Endothelial cell of umbilical vein (primary cell): ENCODE measurements around the gene ZNF207. TPM values are rescaled to one million over a fixed set of nuclear protein-coding genes. Genes with fewer than 3 reads are reported as not detected.

ENCODE experiments used
- BruUV-seq: library from RNA; stranded (reverse); fragments of 400-500 nt; replicated peaks from 2 replicates; lab custom pipeline; 2021; lab: Mats Ljungman, UMichigan
- CTCF ChIA-PET: fragments of 300-600, 350-600 bp; sonication (Branson Sonifier 250); formaldehyde crosslinking; loops from one replicate; lab custom pipeline; 2021; ENCODE audit warnings: antibody characterized with exemption, inconsistent platforms; lab: Charles Lee
- POLR2A ChIA-PET: fragments of 300-600, 350-600 bp; sonication (Branson Sonifier 250); formaldehyde crosslinking; loops from one replicate; lab custom pipeline; 2021; ENCODE audit warnings: antibody characterized with exemption, inconsistent platforms; lab: Charles Lee
- DNase-seq: peaks from one replicate; pipeline ENCODE4 v3.0.0-alpha.2; 2011; ENCODE audit warnings: low read depth, low spot score
- FAIRE-seq: peaks from 2 replicates; lab custom pipeline; 2011; peaks lifted over from hg19 to GRCh38; lab: Jason Lieb, UNC
- H2AFZ ChIP-seq: 2 replicates; pipeline ENCODE4 v1.6.0; 2012; ENCODE audit warnings: low read depth, low read length, control low read depth, inconsistent platforms
- H3K27ac ChIP-seq: 2 replicates; pipeline ENCODE4 v1.5.1; 2011; ENCODE audit warnings: low read depth, mild to moderate bottlenecking, control low read depth, low read length, moderate library complexity; ENCODE audit not compliant: insufficient read depth
- H3K27me3 ChIP-seq, 2 experiments: 2 replicates each; pipeline versions ENCODE4 v1.6.0 to v1.6.1; 2011; ENCODE audit warnings: low read length in 2 of 2, mixed read lengths in 1 of 2; ENCODE audit not compliant: control insufficient read depth in 2 of 2, insufficient read depth in 2 of 2
- H3K36me3 ChIP-seq, 2 experiments: 2 replicates in 1 of 2; 3 replicates in 1 of 2; pipeline ENCODE4 v1.5.1; 2011; ENCODE audit warnings: low read length in 2 of 2, mild to moderate bottlenecking in 1 of 2, moderate library complexity in 1 of 2; ENCODE audit not compliant: control insufficient read depth in 2 of 2, insufficient read depth in 2 of 2; ENCODE audit errors: extremely low read depth in 1 of 2
- H3K4me1 ChIP-seq: 3 replicates; pipeline ENCODE4 v1.5.1; 2011; ENCODE audit warnings: mild to moderate bottlenecking, low read length; ENCODE audit not compliant: control insufficient read depth, insufficient read depth; ENCODE audit errors: extremely low read depth
- H3K4me2 ChIP-seq: 2 replicates; pipeline ENCODE4 v1.6.1; 2011; ENCODE audit warnings: low read length, control low read depth, mixed read lengths; ENCODE audit not compliant: insufficient read depth
- H3K4me3 ChIP-seq, 3 experiments: fragments of 200-600 bp in 1 of 3; sonication (generic), shearing (Covaris generic) in 1 of 3; replicated peaks in 1 of 3; 2 replicates each; pipeline ENCODE4 v1.5.1; 2011 to 2016; ENCODE audit warnings: control low read depth in 3 of 3, low read length in 3 of 3, mild to moderate bottlenecking in 2 of 3, inconsistent platforms in 1 of 3, low read depth in 1 of 3, moderate library complexity in 1 of 3; ENCODE audit not compliant: insufficient read depth in 1 of 3
- H3K79me2 ChIP-seq: 2 replicates; pipeline ENCODE4 v1.6.0; 2012; ENCODE audit warnings: low read length, inconsistent platforms; ENCODE audit not compliant: control insufficient read depth, insufficient read depth
- H3K9ac ChIP-seq: replicated peaks from 2 replicates; pipeline ENCODE3; 2011; ENCODE audit warnings: low read length, control low read depth; ENCODE audit not compliant: insufficient read depth; ENCODE audit errors: extremely low read depth
- H3K9me1 ChIP-seq: replicated peaks from 3 replicates; pipeline ENCODE4 v1.6.0; 2011; ENCODE audit warnings: mild to moderate bottlenecking, low read length; ENCODE audit not compliant: control insufficient read depth, insufficient read depth; ENCODE audit errors: extremely low read depth
- H3K9me3 ChIP-seq: replicated peaks from 2 replicates; pipeline ENCODE4 v1.5.1; 2012; ENCODE audit warnings: low read length, inconsistent platforms; ENCODE audit not compliant: control insufficient read depth, insufficient read depth
- H4K20me1 ChIP-seq: replicated peaks from 2 replicates; pipeline ENCODE3; 2011; ENCODE audit warnings: mild to moderate bottlenecking, low read length; ENCODE audit not compliant: control insufficient read depth, insufficient read depth; ENCODE audit errors: extremely low read depth
- CTCF ChIP-seq, 2 donors: IDR thresholded peaks; 1 replicate in 1 of 2; 2 replicates in 1 of 2; pipeline ENCODE4 v1.5.1; 2011; ENCODE audit warnings: low read length in 2 of 2, mild to moderate bottlenecking in 2 of 2, moderate library complexity in 2 of 2, control low read depth in 1 of 2, inconsistent platforms in 1 of 2, low read depth in 1 of 2; ENCODE audit not compliant: insufficient read depth in 1 of 2; ENCODE audit errors: extremely low read depth in 1 of 2
- EZH2 ChIP-seq: IDR thresholded peaks from 2 replicates; pipeline ENCODE4 v1.6.1; 2012; ENCODE audit warnings: borderline replicate concordance, low read depth, mild to moderate bottlenecking, moderate library complexity, low read length, inconsistent platforms; ENCODE audit not compliant: severe bottlenecking
- FOS ChIP-seq: IDR thresholded peaks from 2 replicates; pipeline ENCODE4 v1.6.1; 2011; ENCODE audit warnings: mild to moderate bottlenecking, low read length, moderate library complexity, borderline replicate concordance; ENCODE audit not compliant: insufficient read depth
- GATA2 ChIP-seq: IDR thresholded peaks from 2 replicates; pipeline ENCODE4 v1.7.0; 2011; ENCODE audit warnings: low read depth, mild to moderate bottlenecking, moderate library complexity, mixed read lengths, low read length; ENCODE audit not compliant: insufficient read length, insufficient read depth
- JUN ChIP-seq: IDR thresholded peaks from 2 replicates; pipeline ENCODE4 v1.6.1; 2011; ENCODE audit warnings: borderline replicate concordance, low read depth; ENCODE audit not compliant: insufficient read length, insufficient read depth
- MAX ChIP-seq: IDR thresholded peaks from 2 replicates; pipeline ENCODE4 v1.6.1; 2011; ENCODE audit not compliant: insufficient read depth, insufficient read length
- MYC ChIP-seq: IDR thresholded peaks from one replicate; pipeline ENCODE4 v1.6.1; 2011; ENCODE audit warnings: mild to moderate bottlenecking, low read depth, low read length
- POLR2A ChIP-seq: IDR thresholded peaks from 2 replicates; pipeline ENCODE4 v1.6.1; 2012; ENCODE audit warnings: low read depth, mild to moderate bottlenecking, control low read depth, low read length
- POLR2AphosphoS5 ChIP-seq: IDR thresholded peaks from 2 replicates; pipeline ENCODE4 v1.6.1; 2012; ENCODE audit warnings: low read depth, mild to moderate bottlenecking, control low read depth, low read length, moderate library complexity; ENCODE audit not compliant: insufficient read depth
- dilution Hi-C: fragments of 300-500 bp; cut with MboI; formaldehyde crosslinking; loops from one replicate; pipeline ENCODE4 v1.15.0; 2019; ENCODE audit warnings: low sequenced_read_pairs; ENCODE audit not compliant: extremely low pct_ligation_motif_present
- intact Hi-C: fragments of 100-400 bp; cut with micrococcal nuclease; formaldehyde crosslinking; loops from one replicate; pipeline ENCODE4 v1.10.0; 2022
- polyA plus RNA-seq, 4 experiments: library from polyadenylated mRNA; depleted of rRNA in 3 of 4; stranded (reverse) in 3 of 4; unstranded in 1 of 4; fragments of >200 nt; gene quantifications; 2 replicates each; pipeline versions ENCODE4 v1.2.1 to v1.2.3, GENCODE V29; 2011 to 2012; ENCODE audit warnings: missing spikeins in 1 of 4
- total RNA-seq: library from RNA; stranded (reverse); gene quantifications from 2 replicates; pipeline ENCODE4 v1.2.3, GENCODE V29; 2021

The ZNF207 gene
- total and polyA plus RNA-seq, 2 donors (not counting 3 experiments of a cell fraction or from before 2014, with no cell fraction given) = 206 to 231 TPM

- no peak overlapping the region for H3K9ac ChIP-seq
- no peaks in the 10 kb centered on the region for H3K9me1 ChIP-seq
- H2AFZ ChIP-seq = no peak overlapping the region
- no peak overlapping the region for H3K27ac ChIP-seq
- ChIA-PET CTCF (no interaction called here), POLR2A (no interaction called here)
- DNase-seq = no peak
- H3K36me3 ChIP-seq = no peaks in the 10 kb centered on the region
- no peaks in the 10 kb centered on the region for H3K4me1 ChIP-seq
- no peak overlapping the region for H3K4me2 ChIP-seq
- no peak overlapping the region for H3K4me3 ChIP-seq
- no peaks in the 10 kb centered on the region for H4K20me1 ChIP-seq
- no peaks in the 10 kb centered on the region for H3K79me2 ChIP-seq
- dilution Hi-C loops = no loop called here
- no peak for FAIRE-seq
- TF ChIP-seq MYC (no peak), CTCF (IDR thresholded peaks at IDR 0.05; ENCODE audit: extremely low read depth in 1 of 2, insufficient read depth in 1 of 2, low read depth in 1 of 2, low read length in 2 of 2) (no peak), MAX (no peak)
- intact Hi-C loops = no loop called here
- no peaks in the 10 kb centered on the region for H3K9me3 ChIP-seq
- BruUV-seq = no TSS peak
- peaks cover 4 to 7% of the 10 kb centered on the region in 2 experiments for H3K27me3 ChIP-seq
Observed at GRCh38 chr17:32302037-32302436, 47.9 kb upstream of the ZNF207 start.

GRCh38 chr17:32302860-32303649 is 46.9 kb upstream of the ZNF207 start:
- no peak overlapping the region for H3K27ac ChIP-seq
- TF ChIP-seq EZH2 (no peak), MAX (no peak), MYC (no peak), GATA2 (no peak), CTCF (IDR thresholded peaks at IDR 0.05; ENCODE audit: extremely low read depth in 1 of 2, insufficient read depth in 1 of 2, low read depth in 1 of 2, low read length in 2 of 2) (no peak), JUN (no peak), POLR2AphosphoS5 (no peak), FOS (no peak), POLR2A (no peak)
- no peaks in the 10 kb centered on the region for H3K9me3 ChIP-seq
- no peak overlapping the region for H3K4me3 ChIP-seq
- H3K4me2 ChIP-seq = no peak overlapping the region
- no TSS peak for BruUV-seq
- no peaks in the 10 kb centered on the region for H3K4me1 ChIP-seq
- DNase-seq (peak; percentile 28), FAIRE-seq (no peak)
- peaks cover 7 to 10% of the 10 kb centered on the region in 2 experiments for H3K27me3 ChIP-seq
- no peak overlapping the region for H3K9ac ChIP-seq
- ChIA-PET CTCF (interaction anchor here (1.2 kb wide), 1 partner anchor 13 kb away, joined by 3 read pairs; no protein-coding TSS in a partner anchor), POLR2A (no interaction called here)
- H3K79me2 ChIP-seq = no peaks in the 10 kb centered on the region
- no peaks in the 10 kb centered on the region for H3K36me3 ChIP-seq
- H3K9me1 ChIP-seq = no peaks in the 10 kb centered on the region
- intact Hi-C loops (no loop called here), dilution Hi-C loops (no loop called here)
- H4K20me1 ChIP-seq = no peaks in the 10 kb centered on the region
- no peak overlapping the region for H2AFZ ChIP-seq
